Cardiac muscle cell (in vitro differentiated cells and primary cell): ENCODE measurements around the gene ALOX5. TPM values are rescaled to one million over a fixed set of nuclear protein-coding genes. Genes with fewer than 3 reads are reported as not detected.
"Not testable (repeated sequence)": the region's sequence is repeated elsewhere in the genome, so short reads cannot be mapped to it uniquely, and the experiment has no call there.

ENCODE experiments used
- DNase-seq, 2 donors: peaks; one replicate each; pipeline versions ENCODE4 v3.0.0 to v3.0.0-alpha.2; 2010 to 2017; ENCODE audit warnings: low read depth in 1 of 2, low spot score in 1 of 2
- H3K27ac ChIP-seq: fragments of 200-600 bp; sonication (generic); 2 replicates; pipeline ENCODE4 v1.5.1; 2016
- H3K27me3 ChIP-seq: fragments of 200-600 bp; sonication (generic); 2 replicates; pipeline ENCODE4 v1.6.0; 2016; ENCODE audit warnings: control low read depth
- H3K36me3 ChIP-seq: fragments of 200-600 bp; sonication (generic); 2 replicates; pipeline ENCODE4 v1.5.1; 2016; ENCODE audit warnings: control low read depth
- H3K4me1 ChIP-seq: fragments of 200-600 bp; sonication (generic); 2 replicates; pipeline ENCODE4 v1.8.1; 2017; ENCODE audit warnings: low read depth, mild to moderate bottlenecking, mixed run types
- H3K4me3 ChIP-seq: fragments of 200-600 bp; sonication (generic); 2 replicates; pipeline ENCODE4 v1.5.1; 2016; ENCODE audit warnings: mild to moderate bottlenecking
- H3K9me3 ChIP-seq: fragments of 200-600 bp; sonication (generic); 2 replicates; pipeline ENCODE4 v1.5.1; 2017; ENCODE audit warnings: low read depth, mild to moderate bottlenecking, control low read depth
- CTCF ChIP-seq: IDR thresholded peaks from 2 replicates; pipeline ENCODE4 v1.5.1; 2012; ENCODE audit warnings: low read depth, mild to moderate bottlenecking, low read length
- polyA plus RNA-seq: library from polyadenylated mRNA; unstranded; fragments of >200 nt; fragmentation: Nextera tagmentation; extraction: Ambion mirVana; gene quantifications from 2 replicates; pipeline ENCODE4 v1.2.1, GENCODE V29; 2016
- total RNA-seq: library from RNA; depleted of rRNA; stranded (reverse); fragments of >200 nt; gene quantifications from 2 replicates; pipeline ENCODE4 v1.2.3, GENCODE V29; 2016

Gene ALOX5
- total RNA-seq (0.06 and 1.4 TPM in 2 replicates), polyA plus RNA-seq (0.48 and 0.64 TPM in 2 replicates)

GRCh38 chr10:45373576-45374349 lies at the start of gene ALOX5:
Gene ALOX5, plus strand, starts transcription at chr10:45374216. Its CDS starts 64 bp downstream, at chr10:45374280.
- TF ChIP-seq CTCF = no peak
- Histone ChIP-seq H3K4me1 (no peaks in the 10 kb centered on the region), H3K27ac (no peak within 1 kb of the TSS), H3K9me3 (no peaks in the 10 kb centered on the region), H3K27me3 (peaks cover 82% of the 10 kb centered on the region), H3K36me3 (no peaks in the 10 kb centered on the region), H3K4me3 (peak within 1 kb of the TSS; percentile 33)
- DNase-seq = peak; percentile 25 to 76

GRCh38 chr10:45325116-45325515 lies 48.9 kb upstream of the ALOX5 start:
- Histone ChIP-seq H3K4me3 (no peak overlapping the region), H3K9me3 (no peaks in the 10 kb centered on the region), H3K27me3 (no peaks in the 10 kb centered on the region), H3K36me3 (no peaks in the 10 kb centered on the region), H3K4me1 (no peaks in the 10 kb centered on the region), H3K27ac (no peak overlapping the region)
- no peak for DNase-seq
- TF ChIP-seq CTCF = no peak

- not testable (repeated sequence) for H3K36me3 ChIP-seq, H3K27me3 ChIP-seq
These were observed 47.2 kb upstream of the ALOX5 start for GRCh38 chr10:45326864-45327263.

GRCh38 chr10:45331824-45332223 lies 42.2 kb upstream of the ALOX5 start:
- H3K4me3 ChIP-seq, H3K4me1 ChIP-seq, H3K36me3 ChIP-seq, H3K27me3 ChIP-seq, H3K27ac ChIP-seq, DNase-seq, H3K9me3 ChIP-seq: not testable (repeated sequence)

More at GRCh38 chr10:45326864-45327263, 47.2 kb upstream of the ALOX5 start:
- not testable (repeated sequence) for H3K4me1 ChIP-seq, H3K9me3 ChIP-seq, H3K4me3 ChIP-seq, H3K27ac ChIP-seq, DNase-seq

GRCh38 chr10:45339894-45340293 lies 34.1 kb upstream of the ALOX5 start:
- Histone ChIP-seq H3K36me3 (no peaks in the 10 kb centered on the region), H3K9me3 (no peaks in the 10 kb centered on the region)
- no peak for TF ChIP-seq CTCF

GRCh38 chr10:45340420-45340819 lies 33.6 kb upstream of the ALOX5 start:
- H3K4me3 ChIP-seq, H3K4me1 ChIP-seq, DNase-seq, H3K27ac ChIP-seq, H3K27me3 ChIP-seq, H3K9me3 ChIP-seq, H3K36me3 ChIP-seq: not testable (repeated sequence)

More at GRCh38 chr10:45339894-45340293, 34.1 kb upstream of the ALOX5 start:
- H3K27me3 ChIP-seq = no peaks in the 10 kb centered on the region
- no peak for DNase-seq
- H3K4me1 ChIP-seq = no peaks in the 10 kb centered on the region
- H3K27ac ChIP-seq = no peak overlapping the region
- H3K4me3 ChIP-seq = no peak overlapping the region

GRCh38 chr10:45346652-45347335 lies 27.2 kb upstream of the ALOX5 start:
- not testable (repeated sequence) for H3K27ac ChIP-seq, H3K4me1 ChIP-seq, H3K4me3 ChIP-seq, DNase-seq, H3K36me3 ChIP-seq, H3K9me3 ChIP-seq, H3K27me3 ChIP-seq

- not testable (repeated sequence) for H3K36me3 ChIP-seq, H3K9me3 ChIP-seq, DNase-seq, H3K4me3 ChIP-seq, H3K27me3 ChIP-seq, H3K27ac ChIP-seq, H3K4me1 ChIP-seq
These were observed 26.6 kb upstream of the ALOX5 start for GRCh38 chr10:45347464-45347863.

- H3K4me3 ChIP-seq, DNase-seq, H3K9me3 ChIP-seq, H3K36me3 ChIP-seq, H3K4me1 ChIP-seq, H3K27ac ChIP-seq, H3K27me3 ChIP-seq: not testable (repeated sequence)
These were observed 25.7 kb upstream of the ALOX5 start for GRCh38 chr10:45348196-45348765.
